ENCODE data around the gene SQSTM1.
"Not testable (repeated sequence)": the region's sequence is repeated elsewhere in the genome, so short reads cannot be mapped to it uniquely, and the experiment has no call there.

SQSTM1 gene

DNA sequence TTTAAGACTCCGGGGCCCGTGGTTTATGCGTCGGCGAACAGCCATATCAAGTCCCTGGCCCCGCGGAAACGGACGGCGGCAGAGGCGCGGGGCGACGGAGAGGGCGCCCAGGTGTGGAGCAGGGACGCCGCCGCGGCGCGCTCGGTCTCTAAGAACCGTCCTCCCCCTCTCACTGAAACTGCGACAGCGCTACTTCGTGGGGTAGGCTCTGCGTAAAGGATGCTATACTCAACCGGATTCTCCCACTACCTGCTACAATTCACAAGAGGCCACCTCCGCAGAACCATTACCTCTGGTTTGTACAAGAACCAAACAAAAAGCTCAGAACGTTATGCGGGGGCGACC lies 37.5 kb downstream of the SQSTM1 start:
- DNase-seq (ENCODE audit: low read depth in 2 of 2) = peak in 1 of 2 donors; percentile 31

DNA sequence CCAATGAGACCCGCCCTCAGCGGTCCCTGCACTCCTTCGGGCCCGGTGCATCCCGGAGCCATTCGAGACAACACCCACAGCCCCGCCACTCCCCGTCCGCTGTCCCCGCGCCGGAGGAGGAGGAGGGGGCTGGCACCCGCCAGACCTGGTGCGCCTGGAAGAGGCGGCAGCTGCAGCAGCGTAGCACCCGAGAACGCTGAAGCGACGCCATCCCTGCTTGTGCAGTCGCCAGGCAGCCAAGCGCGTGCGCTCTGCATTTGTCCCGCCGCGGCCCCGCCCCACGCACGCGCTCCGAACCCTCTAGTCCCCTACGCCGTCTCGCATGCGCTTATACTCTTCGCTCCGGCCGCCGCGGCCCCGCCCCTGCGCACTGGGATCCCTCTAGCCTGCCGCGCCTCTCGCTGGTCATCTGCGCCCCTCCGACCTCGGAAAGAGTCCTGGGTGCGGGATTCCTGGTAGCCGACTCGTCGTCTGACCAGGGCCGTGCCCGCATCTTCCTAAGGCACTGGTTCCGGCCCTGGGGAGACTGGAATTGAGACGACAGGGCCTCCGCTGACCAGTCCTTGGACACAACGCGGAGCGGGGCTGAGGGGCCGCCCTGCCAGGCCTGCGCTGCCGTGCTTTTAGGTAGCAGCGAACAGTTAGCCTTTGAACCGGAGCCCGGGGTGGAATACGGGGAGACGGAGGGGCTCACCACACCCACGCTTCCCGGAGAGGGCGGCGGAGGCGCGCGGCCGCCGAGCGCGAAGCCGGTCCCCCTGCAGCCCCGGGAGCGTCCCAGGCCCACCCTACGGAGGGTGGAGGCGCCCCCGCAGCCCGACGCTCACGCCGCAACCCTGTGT lies 38.1 kb downstream of the SQSTM1 start, which contains the start of gene MRNIP:
Gene MRNIP, minus strand, starts transcription at position 232 of the 842 bp plus-strand sequence. Its CDS starts 21 bp downstream, at position 211.
- DNase-seq (ENCODE audit: low read depth in 2 of 2) = peak; percentile 77 to 84

DNA sequence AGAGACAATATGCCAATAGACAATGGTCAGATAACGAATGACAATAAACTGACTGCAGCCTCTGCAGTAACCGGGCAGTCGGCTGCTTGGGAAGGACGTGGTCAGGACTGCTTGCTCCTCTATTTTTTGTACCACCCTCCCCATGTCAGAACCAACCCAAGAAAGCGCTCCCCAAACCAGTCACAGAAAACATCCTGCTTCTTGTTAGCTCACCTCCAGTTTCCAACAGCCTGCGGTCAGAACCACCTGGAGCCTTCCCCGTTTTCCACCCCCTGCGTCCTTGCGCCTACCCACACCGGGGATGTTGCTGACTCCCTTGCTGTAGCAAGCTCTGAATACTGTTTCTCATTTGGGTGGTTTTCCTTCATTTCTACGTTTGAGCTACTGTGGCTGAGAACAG lies 39.6 kb downstream of the SQSTM1 start:
- DNase-seq (ENCODE audit: low read depth in 2 of 2) = no peak

DNA sequence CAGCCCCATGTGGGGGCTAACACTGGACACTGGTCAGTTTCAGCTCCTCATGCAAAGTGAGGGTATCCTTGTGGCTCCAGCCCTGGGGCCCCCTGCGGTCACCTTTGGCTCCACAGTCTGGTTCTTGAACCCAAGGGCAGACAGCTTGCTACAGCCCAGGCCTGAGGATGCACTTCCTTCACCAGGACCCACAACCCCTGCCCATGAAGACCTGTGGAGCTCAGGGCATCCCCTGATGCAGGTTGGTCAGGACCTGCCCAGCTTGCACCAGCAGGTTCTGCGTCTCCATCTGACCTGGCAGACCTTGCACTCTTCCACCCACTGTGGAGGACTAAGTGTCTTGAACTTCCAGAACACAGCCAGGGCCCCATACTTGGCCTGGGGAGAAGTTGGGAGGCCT lies 41.6 kb downstream of the SQSTM1 start:
- DNase-seq (ENCODE audit: low read depth in 2 of 2) = no peak

DNA sequence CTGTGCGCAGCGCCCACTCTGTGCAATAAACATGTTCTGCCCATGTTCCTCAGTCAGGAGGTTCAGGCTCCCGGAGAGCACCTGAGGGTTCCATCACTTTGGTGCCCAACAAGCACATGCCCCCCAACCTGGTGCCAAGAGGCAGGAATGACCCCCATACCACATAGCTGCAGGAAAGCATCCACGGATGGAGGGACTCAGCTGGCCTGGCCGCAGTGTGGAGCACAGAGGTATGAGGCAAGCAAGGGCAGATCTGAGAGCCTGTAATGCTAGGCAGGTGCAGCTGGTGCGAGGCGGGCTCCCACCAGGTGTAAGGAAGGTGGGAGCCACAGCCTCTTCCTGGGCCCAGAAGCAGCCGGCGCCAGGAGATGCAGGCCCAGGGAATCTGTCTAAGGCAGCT lies 42.2 kb downstream of the SQSTM1 start:
- no peak for DNase-seq (ENCODE audit: low read depth in 2 of 2)

DNA sequence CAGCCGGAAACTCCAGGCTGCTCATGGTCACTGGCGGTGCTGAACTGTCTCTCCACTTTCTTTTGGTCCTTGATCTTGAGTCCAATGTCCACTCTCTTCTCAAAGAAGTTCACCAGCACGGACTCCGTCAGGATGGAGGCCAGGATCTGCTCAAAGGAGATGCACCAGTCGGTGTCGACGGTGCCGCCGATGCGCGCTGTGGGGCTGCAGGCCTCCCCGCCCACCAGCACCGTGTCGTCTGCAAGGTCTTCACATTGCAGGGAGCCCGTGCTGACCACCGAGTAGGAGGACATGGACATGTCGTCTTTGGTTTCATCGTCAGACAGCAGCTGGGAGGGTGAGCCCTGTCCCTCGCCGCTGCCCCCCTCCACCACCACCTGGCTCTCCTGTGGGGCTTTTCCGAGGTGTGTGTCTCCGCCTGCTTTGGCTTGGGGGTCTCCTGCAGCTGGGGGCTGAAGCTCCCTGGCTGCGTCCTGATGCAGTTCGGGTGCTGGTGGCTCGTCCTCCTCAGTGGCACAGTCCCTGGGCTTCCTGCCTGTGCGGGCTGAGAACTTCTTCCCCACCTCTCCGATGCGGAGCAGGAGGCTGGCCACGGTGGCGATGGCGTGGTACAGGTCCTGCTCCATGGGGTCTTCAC lies 42.9 kb downstream of the SQSTM1 start:
- no peak for DNase-seq (ENCODE audit: low read depth in 2 of 2)

DNA sequence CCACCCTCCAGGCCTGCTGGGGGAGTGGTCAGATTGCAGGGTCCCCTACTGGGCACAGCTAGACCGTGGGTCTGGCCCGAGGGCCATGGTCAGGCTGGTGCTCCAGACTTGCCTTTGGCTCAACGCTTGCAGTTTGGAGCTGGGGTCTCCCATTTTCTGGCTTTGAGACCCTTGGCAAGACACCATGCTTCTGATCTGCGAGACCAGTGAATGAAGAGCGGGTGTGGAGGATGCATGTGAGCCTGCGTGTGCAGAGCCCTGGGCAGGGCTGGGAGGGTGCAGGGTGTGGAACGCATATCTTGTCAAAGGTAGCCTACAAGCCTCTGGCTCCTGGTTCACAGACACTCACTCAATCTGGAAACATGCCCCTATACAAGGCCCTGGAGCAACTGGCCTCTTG lies 44.0 kb downstream of the SQSTM1 start:
- DNase-seq (ENCODE audit: low read depth in 2 of 2) = no peak

DNA sequence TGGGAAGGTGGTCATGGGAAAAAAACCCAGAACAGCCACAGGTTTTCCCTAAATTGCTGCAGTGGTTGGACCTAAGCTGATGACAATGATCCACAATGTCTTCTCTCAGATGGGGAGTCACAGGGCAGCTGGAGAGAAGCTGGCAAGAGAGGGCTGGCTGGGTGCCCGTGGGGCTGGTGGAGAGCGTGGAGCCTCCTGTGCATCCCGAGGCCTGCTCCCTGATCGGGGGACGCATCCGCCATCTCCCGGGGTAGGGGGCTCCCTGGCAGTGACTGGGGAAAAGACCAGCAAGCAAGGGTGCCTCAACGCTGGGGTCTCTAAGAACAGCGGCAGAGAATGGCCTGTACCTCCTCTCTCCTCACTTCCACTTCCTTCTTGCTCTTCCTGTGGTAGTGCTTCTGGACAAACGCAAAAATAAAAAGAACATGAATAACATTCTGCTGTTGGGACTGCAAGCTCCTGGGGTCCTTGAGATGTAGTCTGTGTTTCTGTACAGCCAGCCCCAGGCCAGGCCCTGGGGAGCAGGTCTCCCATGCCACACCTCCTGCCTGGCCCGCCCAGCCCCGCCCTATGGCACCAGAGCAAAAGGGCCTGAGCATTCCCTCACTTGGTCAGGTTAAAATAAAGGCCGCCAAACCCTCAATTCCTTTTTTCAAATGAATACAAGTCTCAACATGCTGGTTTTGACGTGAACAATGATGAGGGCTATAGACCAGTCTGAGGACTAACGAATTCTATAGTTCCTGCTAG lies 45.0 kb downstream of the SQSTM1 start:
- DNase-seq (ENCODE audit: low read depth in 2 of 2) = no peak

DNA sequence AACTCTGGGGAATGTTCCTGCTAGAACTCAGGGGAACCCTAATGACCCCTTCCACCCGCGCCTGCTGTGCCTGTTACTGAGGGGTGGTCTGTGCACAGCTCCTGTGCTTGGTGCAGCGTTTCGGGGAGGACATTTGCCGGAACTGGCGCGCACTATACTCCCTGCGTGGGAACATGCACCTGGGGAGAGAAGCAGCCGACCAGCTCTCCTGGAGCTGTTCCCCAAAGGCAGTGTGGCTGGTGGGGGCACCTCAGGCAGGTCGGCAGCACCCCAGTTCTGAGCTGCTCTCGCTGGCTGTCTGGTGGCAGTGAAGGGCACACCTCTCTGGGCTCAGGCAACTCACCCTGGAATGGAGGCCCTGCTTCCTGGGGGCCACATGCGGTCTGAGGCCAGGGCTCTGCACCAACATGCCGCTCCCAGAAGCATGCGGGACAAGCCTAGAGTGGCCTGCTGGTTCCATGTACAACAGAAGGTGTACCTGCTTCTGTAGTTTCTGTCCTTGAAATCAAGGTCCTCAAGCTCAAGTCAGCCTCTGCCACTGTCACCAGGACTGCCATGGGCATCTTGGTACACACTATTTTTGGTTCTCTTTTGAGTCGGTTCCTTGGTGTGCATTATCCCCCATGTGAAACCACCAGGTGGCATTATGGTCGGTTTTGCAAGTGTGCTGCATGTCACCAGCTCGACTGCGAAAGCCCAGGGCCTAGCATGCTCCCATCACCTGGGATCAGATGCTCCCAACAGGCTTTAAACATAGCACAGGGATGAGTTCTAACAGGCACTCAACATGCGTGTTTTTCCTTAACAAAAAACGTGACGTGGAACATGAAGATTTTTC lies 45.8 kb downstream of the SQSTM1 start:
- no peak for DNase-seq (ENCODE audit: low read depth in 2 of 2)

DNA sequence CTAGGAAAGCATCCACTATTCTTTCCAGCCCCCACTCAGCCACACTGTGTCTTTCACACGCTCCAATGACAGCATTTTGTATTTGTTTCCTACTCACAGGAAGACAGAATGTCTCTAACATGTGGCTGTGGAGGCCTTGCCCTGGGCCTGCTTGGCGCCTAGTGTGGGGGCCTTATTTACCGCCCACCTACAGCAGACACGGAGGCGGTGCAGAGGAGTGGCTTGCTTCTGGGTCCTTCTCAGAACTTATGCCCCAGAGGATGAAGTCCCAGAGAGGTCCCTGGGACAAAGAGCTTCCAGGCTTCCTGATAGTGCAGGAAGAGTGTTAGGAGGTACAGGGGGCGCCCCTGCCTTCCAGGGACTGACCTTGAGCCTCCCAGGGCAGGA lies 46.4 kb downstream of the SQSTM1 start:
- no peak for DNase-seq (ENCODE audit: low read depth in 2 of 2)

DNA sequence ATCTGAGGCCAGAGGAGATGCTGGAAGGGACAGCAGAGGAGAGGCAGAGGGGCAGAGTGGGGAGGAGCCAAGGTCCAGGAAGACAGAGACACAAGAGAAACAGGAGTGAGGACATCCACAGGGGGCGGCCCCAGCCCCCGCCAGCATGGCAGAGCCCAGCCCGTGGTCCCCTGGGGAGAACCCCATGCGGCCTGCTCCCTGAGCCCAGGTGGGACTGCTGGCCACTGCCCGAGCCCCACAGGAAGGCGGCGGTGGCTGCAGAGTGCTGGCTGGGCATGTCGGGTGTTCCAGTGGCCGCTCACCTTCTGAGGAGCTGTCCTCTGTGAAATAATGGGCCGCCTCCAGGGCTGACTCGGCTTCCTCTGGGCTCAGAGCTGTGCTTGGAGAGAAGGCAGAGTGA lies 46.8 kb downstream of the SQSTM1 start:
- DNase-seq (ENCODE audit: low read depth in 2 of 2) = no peak

DNA sequence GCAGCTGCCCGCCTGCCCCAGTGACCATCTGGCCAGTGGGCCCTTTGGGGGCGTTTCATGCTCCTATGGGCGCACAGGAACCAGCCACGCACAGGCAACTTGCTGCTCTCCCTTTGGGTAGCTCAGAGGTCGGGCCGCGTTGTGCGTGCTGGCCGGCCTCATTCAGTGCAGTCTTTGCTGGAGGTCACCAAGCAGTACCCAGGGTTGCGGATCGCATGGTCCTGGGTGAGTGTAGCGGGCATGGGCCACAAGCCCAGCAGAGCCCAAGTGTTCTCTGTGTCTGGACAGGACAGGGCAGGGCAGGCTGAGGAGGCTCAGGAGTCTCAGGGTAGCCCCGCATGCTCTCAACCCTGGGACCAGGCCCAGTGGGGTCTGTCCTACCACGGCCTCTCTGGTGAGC lies 47.8 kb downstream of the SQSTM1 start:
- DNase-seq (ENCODE audit: low read depth in 2 of 2) = no peak

DNA sequence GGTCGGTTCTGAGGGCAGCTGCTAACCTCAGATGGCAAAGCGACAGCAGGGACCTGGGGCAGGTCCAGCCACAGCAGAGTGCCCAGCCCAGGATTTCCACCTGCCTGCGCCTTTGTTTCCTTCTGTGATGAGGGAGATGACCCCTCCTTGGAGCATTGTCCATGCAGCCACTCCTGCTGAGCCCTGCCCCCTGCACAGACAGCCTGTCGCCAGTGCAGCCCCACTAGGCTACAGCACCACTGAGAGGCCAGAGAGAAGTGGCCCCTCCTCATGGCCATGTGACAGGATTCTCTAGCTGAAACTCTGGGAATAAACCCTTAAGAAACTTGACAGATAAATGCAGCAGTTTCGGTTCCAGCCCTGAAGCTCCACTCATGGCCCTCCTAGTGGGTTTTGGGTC lies 48.4 kb downstream of the SQSTM1 start:
- no peak for DNase-seq (ENCODE audit: low read depth in 2 of 2)

DNA sequence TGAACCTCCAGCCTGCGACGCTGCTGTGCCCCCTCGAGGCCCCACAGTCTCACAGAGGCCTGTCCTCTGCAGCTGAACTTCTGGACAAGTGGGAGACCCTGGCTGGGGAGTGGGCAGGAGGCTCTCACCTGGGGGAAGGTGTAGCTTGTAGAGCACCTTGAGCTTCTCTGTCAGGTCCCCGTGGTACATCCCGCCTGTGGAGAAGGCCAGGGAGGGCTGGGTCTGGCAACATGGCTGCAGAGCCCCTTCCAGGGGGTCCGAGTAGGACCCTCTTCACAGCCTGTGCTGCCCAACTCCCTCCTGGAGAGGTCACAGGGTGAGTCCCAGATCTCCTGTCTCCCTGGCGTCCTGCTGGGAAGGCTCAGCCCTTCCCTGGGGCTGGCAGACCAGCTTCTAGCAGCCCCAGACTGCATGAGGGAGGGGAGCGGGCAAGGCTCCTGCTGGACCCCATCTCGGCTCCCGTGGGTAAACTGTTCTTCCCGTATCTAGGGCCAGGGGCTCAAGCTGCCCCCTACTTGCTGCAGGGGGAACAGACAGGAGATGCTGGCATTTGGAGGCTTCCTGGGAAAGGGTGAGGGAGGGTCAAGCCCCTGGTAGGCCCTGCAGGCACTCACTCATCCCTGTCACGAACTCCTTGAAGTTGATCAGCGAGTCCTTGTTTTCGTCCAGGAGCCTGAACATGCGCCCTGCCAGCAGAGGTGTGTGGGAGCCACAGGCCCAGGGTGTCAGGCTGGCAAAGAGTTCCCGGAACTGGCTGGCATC lies 49.1 kb downstream of the SQSTM1 start:
- no peak for DNase-seq (ENCODE audit: low read depth in 2 of 2)

DNA sequence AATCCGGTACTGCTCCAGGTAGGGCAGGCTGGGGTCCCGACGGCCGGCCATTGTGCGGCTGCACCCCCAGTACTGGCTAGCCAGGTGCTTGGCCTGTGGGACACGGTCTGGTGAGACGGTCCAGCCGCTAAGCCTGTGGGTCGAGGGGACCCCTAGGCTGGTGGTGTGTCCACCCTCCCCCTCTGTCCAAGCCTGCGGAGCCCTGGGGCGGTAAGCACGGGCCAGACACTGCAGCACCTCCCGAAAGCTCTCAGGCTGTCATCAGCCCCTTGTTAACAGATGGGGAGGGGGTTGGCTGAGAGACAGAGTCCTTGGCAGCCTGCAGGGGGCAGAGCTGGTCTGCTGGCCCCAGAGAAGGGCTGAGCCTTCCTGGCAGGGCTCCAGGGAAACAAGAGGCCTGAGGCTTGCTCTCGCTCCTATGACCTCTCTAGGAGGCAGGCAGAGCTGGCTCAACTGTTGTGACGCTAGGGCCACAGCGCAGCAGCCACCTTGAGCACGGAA lies 49.7 kb downstream of the SQSTM1 start:
- DNase-seq (ENCODE audit: low read depth in 2 of 2) = no peak

DNA sequence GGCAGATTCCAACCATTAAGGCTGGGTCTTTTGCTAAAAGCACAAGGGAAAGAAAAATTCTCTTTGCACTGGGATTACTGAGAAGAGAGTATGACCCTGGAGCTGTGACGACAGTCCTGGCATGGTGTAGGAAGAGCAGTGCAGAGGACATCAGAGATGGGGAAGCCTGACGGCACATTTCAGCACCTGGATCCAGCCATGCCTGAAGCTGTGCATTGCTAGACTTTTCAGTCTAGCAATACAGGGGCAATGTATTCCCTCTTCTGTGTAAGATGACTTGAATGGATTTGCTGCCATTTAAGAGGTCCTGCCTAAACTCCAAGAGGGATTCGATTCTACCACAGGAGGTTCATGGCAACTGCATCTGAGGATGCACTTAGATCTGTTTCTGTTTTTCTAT lies 50.2 kb downstream of the SQSTM1 start:
- no peak for DNase-seq (ENCODE audit: low read depth in 2 of 2)

DNA sequence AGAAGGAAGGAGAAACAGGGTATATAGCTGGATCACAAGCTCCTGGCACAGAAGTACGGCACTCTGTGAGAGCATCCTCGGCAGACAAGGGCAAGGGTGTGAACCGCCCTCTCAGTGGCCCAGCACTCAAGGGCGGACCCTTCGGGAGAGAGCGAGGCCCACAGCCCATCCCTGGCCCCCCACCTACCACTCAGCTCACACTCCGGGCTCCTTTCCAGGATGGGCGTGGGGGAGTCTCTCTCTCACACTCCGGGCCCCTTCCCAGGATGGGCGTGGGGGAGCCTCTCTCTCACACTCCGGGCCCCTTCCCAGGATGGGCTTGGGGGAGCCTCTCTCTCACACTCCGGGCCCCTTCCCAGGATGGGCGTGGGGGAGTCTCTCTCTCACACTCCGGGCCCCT lies 50.8 kb downstream of the SQSTM1 start:
- DNase-seq (ENCODE audit: low read depth in 2 of 2) = not testable (repeated sequence)

DNA sequence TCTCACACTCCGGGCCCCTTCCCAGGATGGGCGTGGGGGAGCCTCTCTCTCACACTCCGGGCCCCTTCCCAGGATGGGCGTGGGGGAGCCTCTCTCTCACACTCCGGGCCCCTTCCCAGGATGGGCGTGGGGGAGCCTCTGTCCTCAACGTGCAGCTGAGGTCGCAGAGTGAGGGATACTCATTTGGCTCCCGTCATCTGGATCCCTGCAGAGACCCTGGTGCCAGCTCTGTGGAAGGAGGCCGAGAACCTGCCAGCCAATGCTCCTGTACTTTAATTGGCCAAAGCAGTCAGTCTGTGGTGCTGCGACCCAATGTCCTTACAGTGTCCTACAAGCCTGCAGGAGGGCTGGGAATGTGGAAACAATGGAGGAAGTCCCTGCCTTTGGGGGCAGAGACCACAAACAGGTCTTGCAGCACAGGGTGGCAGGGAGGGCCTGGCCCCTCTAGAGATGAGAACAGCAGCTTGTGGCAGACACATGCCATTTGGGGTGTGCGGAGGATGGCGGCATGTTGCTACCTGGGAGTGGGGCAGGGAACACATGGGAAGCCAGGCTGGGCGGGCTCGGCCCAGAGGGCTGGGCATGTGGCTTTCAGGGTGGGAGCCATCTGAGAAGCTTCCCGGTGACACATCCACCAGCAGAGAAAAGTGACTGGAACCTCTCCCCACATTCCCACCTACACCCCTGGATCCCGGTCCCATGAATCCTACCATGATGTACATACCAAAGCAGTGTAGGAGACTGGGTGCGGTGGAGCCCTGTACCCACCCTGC lies 51.5 kb downstream of the SQSTM1 start:
- no peak for DNase-seq (ENCODE audit: low read depth in 2 of 2)

DNA sequence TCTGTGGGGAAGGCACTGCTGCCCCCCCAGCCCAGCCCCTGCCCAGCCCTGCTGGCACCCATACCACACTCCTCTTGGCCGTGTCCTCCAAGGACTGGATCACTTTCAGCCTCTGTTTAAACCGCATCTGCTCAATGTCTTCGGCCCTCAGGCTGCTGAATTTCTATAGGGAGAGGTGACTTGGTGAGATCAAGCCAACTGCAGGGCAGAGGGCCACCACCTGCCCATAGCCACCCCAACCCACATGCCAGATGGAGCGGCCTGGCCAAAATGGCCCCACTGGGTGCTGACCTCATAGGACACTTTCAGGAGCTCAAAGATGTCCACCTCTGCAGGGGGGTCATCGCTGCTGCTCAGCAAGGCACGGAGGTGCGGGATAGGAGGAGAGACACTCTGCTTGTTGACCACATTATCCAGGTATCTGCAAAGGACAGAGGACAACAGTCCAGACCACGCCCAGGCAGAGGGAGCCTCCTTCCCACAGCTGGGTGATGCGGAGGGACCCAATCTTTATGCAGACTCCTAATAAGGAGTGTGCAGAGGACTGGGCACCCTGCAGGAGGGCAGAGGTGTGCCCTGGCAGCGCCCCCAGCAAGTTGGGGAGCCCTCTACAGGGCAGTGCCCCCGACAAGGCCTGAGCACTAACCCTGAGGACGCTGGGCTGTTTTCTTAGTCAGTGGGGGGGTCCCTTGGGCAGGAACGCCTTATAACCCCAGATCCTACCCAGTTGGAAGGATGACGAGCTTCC lies 52.3 kb downstream of the SQSTM1 start:
- DNase-seq (ENCODE audit: low read depth in 2 of 2) = no peak
